Vagina (tissue), 2 donors: ENCODE measurements around the gene HOXB4.

Experiments used
- POLR2A ChIP-seq, 2 donors: fragments of 450-650 bp; IDR thresholded peaks; one replicate each; pipeline ENCODE4 v1.6.1; 2017; ENCODE audit warnings: antibody characterized with exemption in 2 of 2, mild to moderate bottlenecking in 2 of 2, moderate library complexity in 2 of 2
- POLR2AphosphoS5 ChIP-seq, 2 donors: sonication (generic); formaldehyde crosslinking; IDR thresholded peaks; one replicate each; pipeline ENCODE4 v1.9.0; 2017; ENCODE audit warnings: antibody characterized with exemption in 2 of 2, mild to moderate bottlenecking in 2 of 2, low read depth in 1 of 2; ENCODE audit not compliant: insufficient read depth in 1 of 2
- TF ChIP-seq, protein P1 (sequence below), 3 experiments: fragments of 450-650 bp in 2 of 3; fragments of 200-600 bp in 1 of 3; sonication (generic) in 1 of 3; IDR thresholded peaks; one replicate each; pipeline ENCODE4 v1.5.1; 2017 to 2019; ENCODE audit warnings: antibody characterized with exemption in 3 of 3, mild to moderate bottlenecking in 2 of 3, moderate library complexity in 2 of 3

DNA sequence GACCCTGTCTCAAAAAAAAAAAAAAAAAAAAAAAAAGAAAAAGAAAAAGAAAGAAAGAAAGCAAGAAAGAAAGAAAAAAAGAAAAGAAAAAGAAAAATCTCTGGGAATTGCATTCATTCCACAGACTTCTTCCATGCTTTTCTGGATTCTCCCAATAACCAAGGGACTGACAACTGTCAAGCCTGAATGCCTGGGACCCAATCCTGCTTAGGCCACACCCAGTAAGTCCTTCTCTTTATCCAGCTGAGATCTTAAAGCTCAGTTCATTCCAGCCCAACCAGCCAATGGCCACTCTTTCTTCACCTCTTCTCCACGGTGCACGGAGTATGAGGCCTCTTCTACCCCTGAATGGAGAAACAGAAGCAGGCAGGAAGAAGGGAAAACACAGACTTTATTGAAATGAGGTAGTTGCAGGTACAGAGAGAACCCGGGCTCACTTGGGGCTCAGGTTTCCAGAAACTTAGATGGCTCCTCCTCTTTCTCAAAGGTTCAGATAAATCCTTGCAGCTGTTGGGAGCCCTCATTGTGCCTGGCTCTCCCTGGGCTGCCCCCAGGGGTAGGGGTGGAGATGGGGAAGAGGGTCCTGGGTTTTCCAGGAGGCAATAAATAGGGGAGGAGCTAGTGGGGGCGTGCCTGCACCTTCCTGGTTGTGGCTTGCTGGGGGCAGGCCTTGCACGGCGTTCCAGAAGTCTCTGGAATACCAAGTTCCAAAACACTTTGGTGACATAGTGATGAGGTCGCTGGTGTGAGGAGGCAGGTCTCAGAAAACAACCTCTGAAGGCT is 49.8 kb downstream of the HOXB4 start:
- TF ChIP-seq POLR2A (IDR thresholded peaks at IDR 0.05) (no peak), POLR2AphosphoS5 (IDR thresholded peaks at IDR 0.05; ENCODE audit: insufficient read depth in 1 of 2, low read depth in 1 of 2) (no peak)
- TF ChIP-seq, protein P1, sequence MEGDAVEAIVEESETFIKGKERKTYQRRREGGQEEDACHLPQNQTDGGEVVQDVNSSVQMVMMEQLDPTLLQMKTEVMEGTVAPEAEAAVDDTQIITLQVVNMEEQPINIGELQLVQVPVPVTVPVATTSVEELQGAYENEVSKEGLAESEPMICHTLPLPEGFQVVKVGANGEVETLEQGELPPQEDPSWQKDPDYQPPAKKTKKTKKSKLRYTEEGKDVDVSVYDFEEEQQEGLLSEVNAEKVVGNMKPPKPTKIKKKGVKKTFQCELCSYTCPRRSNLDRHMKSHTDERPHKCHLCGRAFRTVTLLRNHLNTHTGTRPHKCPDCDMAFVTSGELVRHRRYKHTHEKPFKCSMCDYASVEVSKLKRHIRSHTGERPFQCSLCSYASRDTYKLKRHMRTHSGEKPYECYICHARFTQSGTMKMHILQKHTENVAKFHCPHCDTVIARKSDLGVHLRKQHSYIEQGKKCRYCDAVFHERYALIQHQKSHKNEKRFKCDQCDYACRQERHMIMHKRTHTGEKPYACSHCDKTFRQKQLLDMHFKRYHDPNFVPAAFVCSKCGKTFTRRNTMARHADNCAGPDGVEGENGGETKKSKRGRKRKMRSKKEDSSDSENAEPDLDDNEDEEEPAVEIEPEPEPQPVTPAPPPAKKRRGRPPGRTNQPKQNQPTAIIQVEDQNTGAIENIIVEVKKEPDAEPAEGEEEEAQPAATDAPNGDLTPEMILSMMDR (IDR thresholded peaks at IDR 0.05), result no peak
